ENCODE measurements around the gene TEDC2.
"Not testable (repeated sequence)": the region's sequence is repeated elsewhere in the genome, so short reads cannot be mapped to it uniquely, and the experiment has no call there.

Gene TEDC2

DNA sequence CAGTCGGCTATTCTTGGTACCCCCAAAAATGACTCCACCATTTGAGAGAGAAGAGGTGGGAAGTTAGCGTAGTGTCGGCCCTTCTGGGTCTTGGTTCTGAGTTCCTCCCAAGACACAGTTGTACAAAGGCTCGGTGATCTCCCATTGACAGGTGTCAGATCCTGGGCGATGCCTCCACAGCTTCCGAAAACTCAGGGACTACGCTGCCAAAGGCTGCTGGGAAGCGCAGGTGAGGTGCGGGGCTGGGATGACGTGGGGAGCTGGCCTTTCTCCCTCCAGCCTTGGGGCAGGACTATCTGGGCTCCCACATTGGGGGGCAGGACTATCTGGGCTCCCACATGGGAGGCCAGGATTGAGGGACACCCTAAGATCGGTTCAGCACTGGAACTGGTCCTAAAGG lies 20.3 kb upstream of the TEDC2 start:
- no peak for DNase-seq

DNA sequence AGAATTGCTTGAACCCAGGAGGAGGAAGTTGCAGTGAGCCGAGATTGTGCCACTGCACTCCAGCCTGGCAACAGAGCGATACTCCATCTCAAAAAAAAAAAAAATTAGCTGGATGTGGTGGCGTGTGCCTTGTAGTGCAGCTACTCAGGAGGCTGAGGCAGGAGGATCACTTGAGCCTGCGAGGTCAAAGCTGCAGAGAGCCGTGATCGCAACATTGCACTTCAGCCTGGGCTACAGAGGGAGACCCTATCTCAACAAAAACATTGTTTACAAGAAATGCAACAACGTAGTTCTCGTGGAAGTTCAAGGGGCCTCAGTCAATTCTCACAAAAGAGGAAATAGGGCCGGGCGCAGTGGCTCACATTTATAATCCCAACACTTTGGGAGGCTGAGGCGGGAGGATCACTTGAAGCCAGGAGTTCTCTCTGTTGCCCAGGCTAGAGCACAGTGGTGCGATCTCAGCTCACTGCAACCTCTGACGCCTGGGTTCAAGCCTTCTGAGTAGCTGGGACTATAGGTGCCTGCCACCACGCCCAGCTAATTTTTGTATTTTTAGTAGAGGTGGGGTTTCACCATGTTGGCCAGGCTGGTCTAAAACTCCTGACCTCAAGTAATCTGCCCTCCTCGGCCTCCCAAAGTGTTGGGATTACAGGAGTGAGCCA lies 18.6 kb upstream of the TEDC2 start:
- DNase-seq, result not testable (repeated sequence)

GRCh38 chr16:2443555-2443954 lies 16.4 kb upstream of the TEDC2 start:
- no peak for DNase-seq

DNA sequence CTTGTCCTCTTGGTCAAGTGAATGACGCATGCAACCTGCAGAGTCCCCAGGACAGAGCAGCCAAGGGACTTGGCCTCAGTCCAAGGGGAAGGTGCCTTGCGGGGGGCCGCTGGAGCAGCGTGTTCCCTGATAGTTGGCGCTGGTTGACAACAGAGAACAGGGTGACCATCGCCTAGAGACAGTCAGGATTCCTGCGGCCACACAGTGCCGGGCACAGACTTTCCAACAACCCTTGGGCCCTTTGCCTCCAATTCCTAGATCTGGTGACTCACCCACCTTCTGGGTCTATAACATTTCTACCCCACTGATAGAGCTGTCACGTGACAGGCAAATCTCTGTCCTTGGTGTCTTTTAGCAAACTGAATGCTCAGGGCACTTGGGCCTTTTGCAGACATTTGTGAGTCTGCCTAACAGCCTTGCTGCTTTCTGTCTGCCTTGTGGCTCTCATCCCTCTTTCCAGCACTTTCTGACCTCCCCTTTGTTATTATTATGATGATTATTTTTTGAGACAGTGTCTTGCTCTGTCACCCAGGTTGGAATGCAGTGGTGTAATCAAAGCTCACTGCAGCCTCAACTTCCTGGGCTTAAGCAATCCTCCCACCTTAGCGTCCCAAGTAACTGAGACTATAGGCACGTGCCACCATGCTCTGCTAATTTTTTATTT lies 11.9 kb upstream of the TEDC2 start:
- DNase-seq, result no peak

GRCh38 chr16:2449118-2449517 lies 10.8 kb upstream of the TEDC2 start:
- no peak for DNase-seq

GRCh38 chr16:2450535-2450934 lies 9.4 kb upstream of the TEDC2 start:
- DNase-seq, result no peak

- DNase-seq, result no peak
Observed at GRCh38 chr16:2450975-2451381, 8.9 kb upstream of the TEDC2 start.

GRCh38 chr16:2451851-2452320 lies 8.0 kb upstream of the TEDC2 start:
- DNase-seq, result no peak

DNA sequence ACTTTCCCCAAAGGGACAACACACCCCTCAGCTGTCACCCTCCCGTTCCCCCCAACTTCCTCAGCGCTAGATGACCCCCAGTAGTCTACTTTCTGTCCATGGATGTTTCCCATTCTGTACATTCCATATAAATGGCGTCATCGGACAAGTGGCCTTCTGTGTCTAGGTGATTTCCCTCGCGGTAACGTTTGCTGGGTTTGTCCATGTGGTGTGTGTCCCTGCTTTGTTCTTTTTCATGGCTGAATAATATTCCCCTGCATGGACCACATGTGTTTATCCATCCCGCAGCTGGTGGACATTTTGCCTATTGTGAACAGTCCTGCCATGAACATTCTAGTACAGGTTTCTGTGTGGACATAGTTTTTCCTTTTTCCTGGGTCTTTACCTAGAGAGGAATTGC lies 7.3 kb upstream of the TEDC2 start:
- no peak for DNase-seq

DNA sequence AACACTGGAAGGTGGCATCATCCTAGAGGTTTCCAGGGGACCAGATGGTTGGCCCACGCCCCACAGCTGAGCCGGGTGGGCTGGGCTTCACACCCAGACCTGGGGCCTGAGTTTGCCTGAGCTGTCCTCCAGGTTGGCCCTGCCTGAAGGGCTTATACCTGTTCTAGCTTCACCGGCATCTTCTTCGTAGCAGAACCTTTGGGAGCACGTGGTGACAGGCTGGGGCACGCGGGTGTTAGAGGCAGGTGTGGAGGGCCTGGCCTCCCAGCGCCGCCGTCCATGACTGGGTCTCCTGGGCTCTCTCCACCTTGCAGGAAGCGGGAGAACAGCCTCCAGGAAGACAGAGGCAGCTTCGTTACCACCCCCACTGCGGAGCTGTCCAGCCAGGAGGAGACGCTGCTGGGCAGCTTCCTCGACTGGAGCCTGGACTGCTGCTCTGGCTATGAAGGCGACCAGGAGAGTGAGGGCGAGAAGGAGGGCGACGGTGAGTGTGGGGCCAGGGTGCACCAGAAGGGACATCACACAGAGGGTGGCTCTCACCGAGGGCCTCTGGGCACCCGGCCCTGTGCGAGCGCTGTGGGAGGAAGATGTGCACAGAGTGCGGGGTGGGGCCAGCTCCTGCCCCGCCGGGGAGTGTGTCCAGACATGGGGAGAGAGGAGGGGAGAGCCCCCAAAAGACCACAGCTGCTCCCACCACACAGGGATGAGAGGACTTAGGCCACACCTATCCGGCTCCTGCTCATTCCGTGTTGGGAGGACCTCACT lies 4.6 kb upstream of the TEDC2 start:
- no peak for DNase-seq

DNA sequence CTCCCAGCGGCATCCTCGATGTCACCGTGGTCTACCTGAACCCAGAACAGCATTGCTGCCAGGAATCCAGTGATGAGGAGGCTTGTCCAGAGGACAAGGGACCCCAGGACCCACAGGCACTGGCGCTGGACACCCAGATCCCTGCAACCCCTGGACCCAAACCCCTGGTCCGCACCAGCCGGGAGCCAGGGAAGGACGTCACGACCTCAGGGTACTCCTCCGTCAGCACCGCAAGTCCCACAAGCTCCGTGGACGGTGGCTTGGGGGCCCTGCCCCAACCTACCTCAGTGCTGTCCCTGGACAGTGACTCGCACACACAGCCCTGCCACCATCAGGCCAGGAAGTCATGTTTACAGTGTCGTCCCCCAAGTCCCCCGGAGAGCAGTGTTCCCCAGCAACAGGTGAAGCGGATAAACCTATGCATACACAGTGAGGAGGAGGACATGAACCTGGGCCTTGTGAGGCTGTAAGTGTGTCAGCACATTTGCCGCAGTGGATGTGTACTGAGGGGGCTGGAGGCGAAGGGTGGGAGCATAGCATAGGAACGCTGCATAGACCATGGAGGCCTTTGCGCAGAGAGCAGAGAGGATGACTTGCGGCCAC lies 3.3 kb upstream of the TEDC2 start:
- no peak for DNase-seq

DNA sequence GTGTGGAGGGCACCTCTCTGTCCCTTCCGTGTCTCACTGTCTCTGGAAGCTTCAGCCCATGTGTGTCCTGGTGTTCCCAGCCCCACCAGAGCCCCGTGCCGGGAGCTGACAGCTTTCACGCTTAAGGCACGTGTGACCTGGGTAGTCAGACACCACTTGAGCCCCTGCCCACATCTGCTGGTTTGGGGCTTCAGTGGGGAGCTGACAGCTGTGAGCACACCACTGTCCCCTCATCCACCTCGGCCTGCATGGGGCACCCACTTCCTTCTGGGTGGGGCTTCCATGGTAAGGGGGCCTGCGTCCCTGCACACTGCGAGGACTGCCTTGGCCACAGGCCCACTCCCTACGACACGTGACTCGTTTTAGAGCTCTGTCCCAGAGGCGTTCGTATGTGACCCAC lies 2.6 kb upstream of the TEDC2 start:
- no peak for DNase-seq

DNA sequence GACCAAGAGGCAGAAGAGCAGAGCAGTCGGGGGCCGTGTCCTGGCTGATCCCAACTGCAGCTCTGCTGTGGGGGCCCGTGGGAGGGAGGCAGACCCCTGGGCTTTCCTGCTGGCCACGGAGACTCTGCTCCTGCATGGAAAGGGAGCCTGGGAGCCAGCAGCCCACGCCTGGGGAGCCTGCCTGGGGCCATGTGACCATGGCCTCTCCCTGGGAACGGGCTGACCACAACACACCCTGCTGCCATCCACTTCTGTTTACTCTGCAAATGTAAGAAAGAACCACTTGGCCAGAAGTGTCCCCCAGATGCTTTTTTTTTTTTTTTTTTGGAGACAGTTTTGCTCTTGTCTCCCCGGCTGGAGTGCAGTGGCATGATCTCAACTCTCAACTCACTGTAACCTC lies 2.0 kb upstream of the TEDC2 start:
- no peak for DNase-seq

DNA sequence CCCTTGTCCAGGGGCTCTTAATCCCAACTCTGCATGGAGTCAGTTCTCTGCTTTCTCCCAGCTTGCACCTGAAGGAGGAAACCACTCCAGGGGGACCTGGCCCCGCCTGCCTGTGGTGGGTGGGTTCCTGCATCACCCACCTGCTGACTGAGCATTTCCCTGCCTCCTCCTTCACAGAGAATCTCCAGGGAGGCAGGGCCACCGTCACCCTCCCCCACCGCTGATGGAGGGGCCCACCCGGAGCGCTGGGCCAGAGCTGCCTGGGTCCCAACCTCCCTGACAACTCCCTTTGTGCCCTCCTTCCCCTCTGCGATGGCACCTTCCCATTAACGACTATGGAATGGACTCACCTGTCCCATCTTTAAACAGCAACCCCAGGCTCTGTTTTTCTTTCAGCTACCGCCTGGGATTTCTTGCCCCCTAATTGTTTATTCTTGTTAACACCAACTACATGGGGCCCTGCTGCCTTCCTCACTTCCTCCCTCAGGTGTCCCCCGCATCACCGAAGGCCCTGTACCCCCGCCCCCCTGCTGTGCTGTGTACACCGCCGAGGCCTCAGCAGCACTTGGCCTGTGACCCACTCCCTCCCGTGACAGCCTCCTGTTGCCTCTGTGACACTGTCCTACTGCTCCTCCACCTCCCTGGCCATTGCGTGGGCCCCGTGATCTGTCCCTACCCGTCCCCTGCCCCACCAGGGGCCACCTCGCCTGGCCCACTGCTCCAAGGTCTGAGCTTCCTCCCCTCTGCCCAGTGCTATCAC lies 842 bp upstream of the TEDC2 start:
- no peak for DNase-seq

- DNase-seq, result no peak
Observed at GRCh38 chr16:2460391-2460713, 443 bp downstream of the TEDC2 start.

DNA sequence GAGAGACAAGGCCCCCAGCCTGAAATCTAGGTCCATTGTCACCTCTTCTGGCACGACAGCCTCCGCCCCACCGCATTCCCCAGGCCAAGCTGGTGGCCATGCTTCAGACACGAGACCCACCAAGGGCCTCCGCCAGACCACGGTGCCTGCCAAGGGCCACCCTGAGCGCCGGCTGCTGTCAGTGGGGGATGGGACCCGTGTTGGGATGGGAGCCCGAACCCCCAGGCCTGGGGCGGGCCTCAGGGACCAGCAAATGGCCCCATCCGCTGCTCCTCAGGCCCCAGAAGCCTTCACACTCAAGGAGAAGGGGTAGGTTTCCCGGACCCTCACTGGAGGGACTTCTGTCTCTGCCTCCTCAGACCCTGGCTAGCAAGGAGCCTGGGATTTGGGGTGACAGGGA lies 1.0 kb downstream of the TEDC2 start:
- no peak for DNase-seq

- DNase-seq, result no peak
Observed at GRCh38 chr16:2462031-2462866, 2.3 kb downstream of the TEDC2 start.

GRCh38 chr16:2464333-2464732 lies 4.4 kb downstream of the TEDC2 start:
- no peak for DNase-seq

GRCh38 chr16:2465653-2466415 lies 5.9 kb downstream of the TEDC2 start:
- no peak for DNase-seq

GRCh38 chr16:2466667-2467527 lies 7.0 kb downstream of the TEDC2 start:
- DNase-seq, result no peak

All from activated CD8-positive, alpha-beta memory T cell treated with anti-CD3 and anti-CD28 coated beads, Interleukin-2, amount 50 U/mL, for 4 hours (primary cell).